SU-DHL-6 (cell line): ENCODE data around the gene STRBP.

Experiments used
- H2AFZ ChIP-seq: fragments of 200-600 bp; sonication (generic); 2 replicates; pipeline ENCODE4 v1.6.1; 2014; ENCODE audit warnings: low read depth, mild to moderate bottlenecking, moderate library complexity, mixed read lengths, antibody characterized with exemption, low read length; ENCODE audit not compliant: severe bottlenecking
- H3F3A ChIP-seq: fragments of 200-600 bp; shearing (Covaris generic); 2 replicates; pipeline ENCODE4 v1.6.0; 2016; ENCODE audit warnings: antibody characterized with exemption, mild to moderate bottlenecking; ENCODE audit not compliant: insufficient read depth
- H3K27ac ChIP-seq: fragments of 200-600 bp; sonication (generic); 2 replicates; pipeline ENCODE4 v1.5.1; 2016; ENCODE audit warnings: low read depth, mild to moderate bottlenecking, low read length, moderate library complexity, mixed read lengths
- H3K27me3 ChIP-seq: fragments of 200-600 bp; sonication (generic), shearing (Covaris generic); 2 replicates; pipeline ENCODE4 v1.6.0; 2014; ENCODE audit warnings: mild to moderate bottlenecking, low read length
- H3K36me3 ChIP-seq: fragments of 200-600 bp; sonication (generic); 2 replicates; pipeline ENCODE4 v1.6.1; 2014; ENCODE audit warnings: mild to moderate bottlenecking, low read length, mixed read lengths
- H3K4me2 ChIP-seq: fragments of 300-600, 200-600 bp; shearing (Covaris generic), sonication (generic); 2 replicates; pipeline ENCODE4 v1.6.0; 2014; ENCODE audit warnings: low read length, low read depth, mild to moderate bottlenecking; ENCODE audit not compliant: poor library complexity, severe bottlenecking
- H3K4me3 ChIP-seq: fragments of 200-600 bp; sonication (generic); 2 replicates; pipeline ENCODE4 v1.5.1; 2014; ENCODE audit warnings: antibody characterized with exemption, low read length, mild to moderate bottlenecking, mixed read lengths; ENCODE audit not compliant: insufficient read depth, poor library complexity, severe bottlenecking
- H3K79me2 ChIP-seq: fragments of 200-600 bp; sonication (generic); 2 replicates; pipeline ENCODE4 v1.6.1; 2014; ENCODE audit warnings: mild to moderate bottlenecking, low read length, moderate library complexity; ENCODE audit not compliant: insufficient read depth
- H3K9ac ChIP-seq: fragments of 200-600 bp; sonication (generic); 2 replicates; pipeline ENCODE4 v1.7.0; 2014; ENCODE audit warnings: mild to moderate bottlenecking, low read length
- H3K9me2 ChIP-seq: fragments of 200-600 bp; sonication (generic); replicated peaks from 2 replicates; pipeline ENCODE4 v1.6.1; 2014; ENCODE audit warnings: low read length; ENCODE audit not compliant: insufficient read depth
- H3K9me3 ChIP-seq: fragments of 200-600 bp; sonication (generic); 2 replicates; pipeline ENCODE4 v1.6.1; 2014; ENCODE audit warnings: low read length, mixed read lengths; ENCODE audit not compliant: insufficient read depth
- H4K20me1 ChIP-seq: fragments of 200-600 bp; sonication (generic); 2 replicates; pipeline ENCODE4 v1.6.1; 2014; ENCODE audit warnings: low read depth, mild to moderate bottlenecking, antibody characterized with exemption, low read length, moderate library complexity, mixed read lengths
- CTCF ChIP-seq: fragments of 200-600 bp; sonication (generic); IDR thresholded peaks from one replicate; pipeline ENCODE4 v1.5.1; 2017; ENCODE audit warnings: antibody characterized with exemption, mild to moderate bottlenecking, low read length, moderate library complexity; ENCODE audit not compliant: insufficient read depth, poor library complexity, severe bottlenecking
- EZH2phosphoT487 ChIP-seq: fragments of 200-600 bp; sonication (generic), shearing (Covaris generic); conservative IDR thresholded peaks from 2 replicates; pipeline ENCODE4 v1.6.1; 2018; ENCODE audit warnings: mild to moderate bottlenecking, antibody characterized with exemption, low read length, moderate library complexity, mixed read lengths

The STRBP gene

GRCh38 chr9:123149067-123149466, 119.3 kb downstream of the STRBP start:
- no peak overlapping the region for H3K4me2 ChIP-seq
- H3K36me3 ChIP-seq: peaks cover 72% of the 10 kb centered on the region
- H2AFZ ChIP-seq: no peak overlapping the region
- no peak overlapping the region for H3K27ac ChIP-seq
- H3K27me3 ChIP-seq: no peaks in the 10 kb centered on the region
- H3K9ac ChIP-seq: no peak overlapping the region
- no peaks in the 10 kb centered on the region for H3K9me2 ChIP-seq
- TF ChIP-seq CTCF (no peak), EZH2phosphoT487 (no peak)
- H3F3A ChIP-seq: peaks cover 21% of the 10 kb centered on the region; the same call in 1 of the 2 replicates
- peaks cover 27% of the 10 kb centered on the region for H3K79me2 ChIP-seq
- H3K9me3 ChIP-seq: no peaks in the 10 kb centered on the region
- H4K20me1 ChIP-seq: no peaks in the 10 kb centered on the region
- H3K4me3 ChIP-seq: no peak overlapping the region

GRCh38 chr9:123138163-123138562, 130.2 kb downstream of the STRBP start:
- H4K20me1 ChIP-seq: 0 out of 2 replicates have a peak, but pooled peaks cover under 1% of the 10 kb centered on the region
- peaks cover 18% of the 10 kb centered on the region for H3K79me2 ChIP-seq
- no peak overlapping the region for H3K4me2 ChIP-seq
- no peak overlapping the region for H3K27ac ChIP-seq
- no peak for TF ChIP-seq CTCF
- TF ChIP-seq EZH2phosphoT487: no peak
- H3K36me3 ChIP-seq: peaks cover 63% of the 10 kb centered on the region
- no peaks in the 10 kb centered on the region for H3K27me3 ChIP-seq
- peaks cover 3% of the 10 kb centered on the region for H3F3A ChIP-seq
- no peak overlapping the region for H3K4me3 ChIP-seq
- H3K9me3 ChIP-seq: no peaks in the 10 kb centered on the region
- H3K9me2 ChIP-seq: no peaks in the 10 kb centered on the region
- no peak overlapping the region for H3K9ac ChIP-seq
- H2AFZ ChIP-seq: no peak overlapping the region

- peaks cover 6% of the 10 kb centered on the region; the same call in 1 of the 2 replicates for H3F3A ChIP-seq
- no peaks in the 10 kb centered on the region for H3K9me2 ChIP-seq
- H3K27me3 ChIP-seq: no peaks in the 10 kb centered on the region
- no peaks in the 10 kb centered on the region for H4K20me1 ChIP-seq
- no peak overlapping the region for H3K4me3 ChIP-seq
- H2AFZ ChIP-seq: no peak overlapping the region
- no peak overlapping the region for H3K27ac ChIP-seq
- H3K36me3 ChIP-seq: peaks cover 72% of the 10 kb centered on the region
- no peak overlapping the region for H3K4me2 ChIP-seq
- no peak for TF ChIP-seq CTCF
- TF ChIP-seq EZH2phosphoT487: no peak
- no peaks in the 10 kb centered on the region for H3K9me3 ChIP-seq
- H3K9ac ChIP-seq: no peak overlapping the region
- 0 out of 2 replicates have a peak, but pooled peaks cover 5% of the 10 kb centered on the region for H3K79me2 ChIP-seq
Measured at GRCh38 chr9:123135430-123135829, 133.0 kb downstream of the STRBP start.

GRCh38 chr9:123132696-123133095, 135.7 kb downstream of the STRBP start:
- Histone ChIP-seq H3K9me3 (no peaks in the 10 kb centered on the region), H3K4me3 (no peak overlapping the region), H3K27ac (no peak overlapping the region), H3K9ac (no peak overlapping the region), H4K20me1 (no peaks in the 10 kb centered on the region), H2AFZ (no peak overlapping the region), H3K4me2 (no peak overlapping the region), H3K9me2 (no peaks in the 10 kb centered on the region), H3K27me3 (no peaks in the 10 kb centered on the region), H3K36me3 (peaks cover 78% of the 10 kb centered on the region), H3K79me2 (peaks cover 4% of the 10 kb centered on the region; the same call in 1 of the 2 replicates), H3F3A (0 out of 2 replicates have a peak, but pooled peaks cover 3% of the 10 kb centered on the region)
- TF ChIP-seq CTCF: no peak
- TF ChIP-seq EZH2phosphoT487: no peak
